HG02943 (cell line): ENCODE results near the gene SLC17A2.
A peak's percentile ranks its signal among the peaks of the same experiment; 100 is the strongest.

Source experiments
- ATAC-seq: cut with Tn5 transposase; IDR thresholded peaks from one replicate; pipeline ENCODE4 v1.9.1; 2021; ENCODE audit warnings: mild to moderate bottlenecking, low read depth, moderate library complexity; ENCODE audit not compliant: unreplicated experiment

The SLC17A2 gene, protein sequence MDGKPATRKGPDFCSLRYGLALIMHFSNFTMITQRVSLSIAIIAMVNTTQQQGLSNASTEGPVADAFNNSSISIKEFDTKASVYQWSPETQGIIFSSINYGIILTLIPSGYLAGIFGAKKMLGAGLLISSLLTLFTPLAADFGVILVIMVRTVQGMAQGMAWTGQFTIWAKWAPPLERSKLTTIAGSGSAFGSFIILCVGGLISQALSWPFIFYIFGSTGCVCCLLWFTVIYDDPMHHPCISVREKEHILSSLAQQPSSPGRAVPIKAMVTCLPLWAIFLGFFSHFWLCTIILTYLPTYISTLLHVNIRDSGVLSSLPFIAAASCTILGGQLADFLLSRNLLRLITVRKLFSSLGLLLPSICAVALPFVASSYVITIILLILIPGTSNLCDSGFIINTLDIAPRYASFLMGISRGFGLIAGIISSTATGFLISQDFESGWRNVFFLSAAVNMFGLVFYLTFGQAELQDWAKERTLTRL

GRCh38 chr6:25930532-25931410 lies at the start of gene SLC17A2:
TSS of gene SLC17A2 (minus strand) at chr6:25930691. CDS start at chr6:25925796, 4,895 bp downstream.
- ATAC-seq, result no peak

DNA sequence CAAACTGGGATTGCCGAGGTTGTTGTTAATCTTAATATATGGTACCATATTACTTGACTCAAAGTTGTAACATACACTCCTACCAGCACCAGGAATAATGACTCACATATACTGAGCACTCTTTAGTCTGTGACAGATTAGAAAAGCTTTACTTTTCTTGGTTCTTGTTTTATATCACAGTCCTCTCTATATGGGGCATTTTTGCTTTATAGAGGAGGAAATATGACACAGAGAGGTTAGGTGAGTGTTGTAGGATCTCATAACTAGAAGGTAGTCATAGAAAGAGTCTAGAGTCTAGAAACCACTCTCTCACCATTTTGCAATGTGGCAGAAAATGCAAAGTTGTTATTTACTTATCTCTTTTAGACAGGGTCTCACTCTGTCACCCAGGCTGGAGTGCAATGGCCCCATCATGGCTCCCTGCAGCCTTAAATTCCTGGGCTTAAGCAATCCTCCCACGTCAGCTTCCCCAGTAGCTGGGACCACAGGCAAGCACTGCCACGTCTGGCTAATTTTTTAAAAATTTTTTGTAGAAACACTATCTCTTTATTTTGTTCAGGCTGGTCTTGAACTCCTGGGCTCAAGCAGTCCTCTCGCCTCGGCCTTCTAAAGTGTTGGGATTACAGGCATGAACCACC lies 45.6 kb upstream of the SLC17A2 start:
- ATAC-seq, result no peak

DNA sequence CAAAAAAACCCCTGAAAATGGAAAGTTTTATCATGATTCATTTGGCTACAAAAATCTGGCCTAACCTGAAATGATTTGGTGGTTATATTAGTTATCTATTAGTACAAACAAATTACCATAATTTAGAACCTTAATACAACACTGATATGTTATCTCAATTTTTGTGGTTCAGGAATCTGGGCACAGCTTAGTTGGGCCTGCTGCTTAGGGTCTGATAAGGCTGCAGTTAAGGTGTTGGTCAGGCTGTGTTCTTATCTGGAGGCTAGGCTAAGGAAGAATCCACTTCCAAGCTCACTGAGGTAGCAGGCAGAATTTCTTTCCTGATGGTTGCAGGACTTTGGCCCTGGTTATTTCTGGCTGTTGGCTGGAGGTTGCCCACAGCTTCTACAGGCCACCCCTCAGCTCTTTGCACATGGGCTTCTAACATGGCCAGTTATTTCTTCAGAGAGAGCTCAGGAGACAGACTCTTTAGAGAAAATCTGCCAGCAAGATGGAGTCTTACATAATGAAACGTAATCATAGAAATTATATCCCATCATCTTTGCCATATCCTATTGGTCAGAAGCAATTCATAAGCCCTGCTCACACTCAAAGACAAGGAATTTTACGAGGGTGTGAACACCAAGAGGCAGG lies 43.5 kb upstream of the SLC17A2 start:
- no peak for ATAC-seq

DNA sequence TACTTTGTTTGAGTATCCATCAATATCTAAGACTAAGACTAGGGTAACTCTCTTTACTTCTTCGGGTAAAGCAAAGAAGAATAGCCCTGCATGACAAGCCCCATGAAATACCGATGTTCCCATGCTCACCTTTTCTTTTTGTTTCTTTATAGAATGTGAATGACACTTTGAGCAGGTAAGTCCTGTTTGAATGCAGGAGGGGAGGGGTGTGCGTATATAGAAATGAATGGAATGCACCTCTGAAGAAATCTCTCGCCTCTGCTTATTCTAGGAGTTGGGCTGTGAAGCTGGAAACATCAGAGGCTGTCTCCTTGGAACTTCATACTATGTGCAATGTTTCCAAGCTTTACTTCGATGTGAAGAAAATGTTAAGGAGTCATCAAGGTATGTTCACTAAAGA lies 42.4 kb upstream of the SLC17A2 start:
- ATAC-seq, result no peak

DNA sequence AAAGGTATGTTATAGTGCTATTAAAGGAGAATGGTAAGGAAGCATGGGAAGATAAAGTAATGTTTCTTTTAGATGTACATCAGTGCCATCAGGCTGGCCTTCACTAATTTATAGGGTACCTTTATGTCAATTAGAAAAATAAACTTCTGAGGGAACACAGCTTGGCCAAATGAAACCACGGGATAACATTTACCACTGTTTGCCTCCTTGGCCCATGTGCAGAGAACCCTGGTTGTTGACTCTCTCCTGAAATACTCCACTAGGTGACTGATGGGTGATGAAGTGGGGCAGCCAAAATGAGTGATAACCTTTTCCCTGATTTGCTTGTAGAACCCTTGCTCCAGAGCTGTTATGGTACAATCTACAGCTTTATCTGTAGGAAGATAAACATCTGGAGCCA lies 41.6 kb upstream of the SLC17A2 start:
- no peak for ATAC-seq

- no peak for ATAC-seq
Observed at GRCh38 chr6:25971187-25971821, 40.8 kb upstream of the SLC17A2 start.

DNA sequence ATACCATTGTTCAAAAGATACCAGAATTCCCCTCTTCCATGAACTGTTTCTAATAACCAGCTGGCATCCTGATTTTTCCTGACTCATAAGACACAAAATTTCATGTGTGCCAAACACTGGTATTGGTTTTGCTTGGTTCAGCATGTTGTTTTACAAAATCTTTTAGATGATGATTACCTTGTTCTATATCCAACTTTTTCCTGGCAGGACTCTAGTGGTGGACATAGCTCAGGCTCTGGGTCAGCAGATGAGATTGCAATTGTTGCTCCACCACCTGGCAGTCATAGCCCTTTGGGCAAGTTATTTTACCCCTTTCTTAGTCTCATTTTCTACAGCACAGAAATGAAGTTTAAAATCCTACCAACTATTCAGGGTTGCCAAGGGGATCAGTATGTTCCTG lies 38.3 kb upstream of the SLC17A2 start:
- no peak for ATAC-seq

DNA sequence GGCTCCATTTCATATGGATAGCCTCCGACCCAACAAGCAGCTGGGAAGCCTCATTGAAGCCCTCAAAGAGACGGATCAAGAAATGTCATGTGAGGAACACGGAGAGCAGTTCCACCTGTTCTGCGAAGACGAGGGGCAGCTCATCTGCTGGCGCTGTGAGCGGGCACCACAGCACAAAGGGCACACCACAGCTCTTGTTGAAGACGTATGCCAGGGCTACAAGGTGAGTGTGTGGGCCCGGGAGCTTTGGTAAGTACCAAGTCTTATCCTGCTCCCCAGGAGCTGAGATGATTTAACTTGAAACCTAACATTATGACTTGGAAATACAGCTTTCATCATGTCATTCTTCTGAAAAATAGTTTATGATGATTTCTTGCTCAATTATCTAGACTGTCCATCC lies 36.2 kb upstream of the SLC17A2 start:
- no peak for ATAC-seq

GRCh38 chr6:25965058-25965457 lies 34.6 kb upstream of the SLC17A2 start:
- ATAC-seq, result no peak

GRCh38 chr6:25963426-25964123 lies 33.1 kb upstream of the SLC17A2 start:
- ATAC-seq, result no peak

- peak; percentile 72 for ATAC-seq
Observed at GRCh38 chr6:25962149-25963127, 31.9 kb upstream of the SLC17A2 start, which contains the start of gene TRIM38. TSS of gene TRIM38 (plus strand) at chr6:25962802. CDS start at chr6:25966523, 3,721 bp downstream.

GRCh38 chr6:25961619-25962148 lies 31.2 kb upstream of the SLC17A2 start:
- no peak for ATAC-seq

DNA sequence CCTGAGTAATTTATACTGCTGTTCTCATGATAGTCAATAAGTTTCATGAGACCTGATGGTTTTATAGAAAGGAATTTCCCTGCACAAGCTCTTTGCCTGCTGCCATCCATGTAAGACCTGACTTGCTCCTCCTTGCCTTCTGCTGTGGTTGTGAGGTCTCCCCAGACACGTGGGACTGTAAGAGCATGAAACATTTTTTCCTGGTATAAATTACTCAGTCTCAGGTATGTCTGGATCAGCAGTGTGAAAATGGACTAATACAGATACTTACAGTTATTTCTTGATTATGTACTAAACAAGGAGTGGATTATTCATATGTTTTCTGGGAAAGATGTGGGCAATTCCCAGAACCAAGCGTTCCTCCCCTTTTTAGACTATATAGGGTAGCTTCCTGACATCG lies 30.2 kb upstream of the SLC17A2 start:
- no peak for ATAC-seq

DNA sequence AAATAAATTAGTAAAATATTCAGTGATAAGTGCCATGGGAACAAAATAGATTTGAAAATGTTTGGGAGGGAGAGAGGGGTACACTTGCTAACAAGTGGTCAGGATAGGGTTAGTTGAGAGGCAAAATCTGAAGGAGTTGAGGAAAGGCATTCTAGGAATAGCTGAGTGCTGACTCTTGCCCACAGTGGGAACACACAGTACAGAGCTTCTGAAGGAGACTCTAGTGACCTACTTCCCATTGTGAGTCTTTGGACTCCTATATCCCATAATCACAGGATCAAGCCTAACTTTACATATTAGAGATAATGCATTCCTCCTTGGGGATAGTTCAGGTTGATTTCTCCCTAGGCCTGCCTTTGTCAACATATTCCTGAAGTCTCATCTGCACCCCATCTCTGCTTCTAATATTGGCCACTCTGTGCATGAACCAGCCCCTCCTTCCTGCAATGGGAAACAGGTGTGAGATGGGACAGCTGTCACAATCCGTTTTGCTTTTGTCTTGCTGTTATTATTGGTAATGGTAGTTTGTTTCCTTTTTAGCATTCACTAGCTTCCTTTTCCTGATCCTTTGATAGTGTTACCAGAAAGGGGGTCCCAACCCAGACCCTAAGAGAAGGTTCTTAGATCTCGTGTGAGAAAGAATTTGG lies 29.5 kb upstream of the SLC17A2 start:
- ATAC-seq, result no peak

DNA sequence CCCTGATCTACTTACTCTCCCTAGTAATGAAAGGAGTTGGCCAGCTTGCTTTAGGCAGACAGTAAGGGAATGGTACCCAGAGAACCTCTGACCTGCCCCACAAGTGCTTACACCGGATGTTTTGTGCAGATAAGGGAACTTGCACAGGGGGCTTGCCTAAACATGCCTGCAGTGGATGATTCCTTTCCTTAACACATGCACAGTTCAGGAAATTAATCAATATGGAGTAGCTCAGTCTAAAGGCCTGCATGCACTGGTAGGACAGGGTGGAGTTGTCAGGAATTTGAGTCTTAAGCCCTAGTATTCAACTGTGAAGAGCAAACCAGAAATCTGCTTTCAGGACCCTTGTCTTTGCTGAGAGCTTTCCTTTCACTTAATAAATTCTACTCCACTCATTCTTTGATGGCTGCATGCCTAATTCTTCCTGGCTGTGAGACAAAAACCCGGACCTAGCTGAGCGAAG lies 28.2 kb upstream of the SLC17A2 start:
- no peak for ATAC-seq

DNA sequence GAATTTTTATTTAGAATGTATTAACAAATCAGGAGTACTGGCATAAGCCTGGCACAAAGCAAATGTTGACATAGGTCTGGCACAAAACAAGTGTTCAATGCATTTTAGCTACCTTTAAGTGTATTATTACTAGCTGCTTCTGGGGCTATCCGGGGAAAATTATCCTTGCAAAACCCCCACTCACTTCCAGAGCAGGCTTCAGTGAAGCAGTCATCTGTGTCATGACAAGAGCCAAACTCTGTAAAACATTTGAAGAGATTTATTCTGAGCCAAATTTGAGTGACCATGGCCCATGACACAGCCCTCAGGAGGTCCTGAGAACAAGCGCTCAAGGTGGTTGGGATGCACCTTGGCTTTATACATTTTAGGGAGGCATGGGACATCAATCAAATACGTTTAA lies 25.7 kb upstream of the SLC17A2 start:
- no peak for ATAC-seq

GRCh38 chr6:25954756-25955155 lies 24.3 kb upstream of the SLC17A2 start:
- ATAC-seq, result no peak
